Activated T-cell treated with anti-CD3 and anti-CD28 coated beads, Interleukin-2, amount 50 U/mL, for 4 hours (primary cell): ENCODE data around the gene OOSP3. TPM values are rescaled to one million over a fixed set of nuclear protein-coding genes. Genes with fewer than 3 reads are reported as not detected.
"Not testable (repeated sequence)": the region's sequence is repeated elsewhere in the genome, so short reads cannot be mapped to it uniquely, and the experiment has no call there.

ENCODE experiments used
- ATAC-seq, 2 donors: fragments of 200-7000 bp; cut with Tn5 transposase; one replicate each; pipeline ENCODE4 v1.10.0; 2021
- DNase-seq: peaks from one replicate; pipeline ENCODE4 v3.0.0-alpha.2; 2020
- H3K27me3 Mint-ChIP-seq: one replicate; pipeline ENCODE4 v1.8.0; 2021; ENCODE audit warnings: low read depth, mixed read lengths
- H3K36me3 Mint-ChIP-seq: one replicate; pipeline ENCODE4 v1.8.0; 2022; ENCODE audit warnings: mixed read lengths; ENCODE audit not compliant: insufficient read depth
- H3K4me1 Mint-ChIP-seq: one replicate; pipeline ENCODE4 v1.8.0; 2021; ENCODE audit warnings: low read depth, mixed read lengths
- H3K4me3 Mint-ChIP-seq: one replicate; pipeline ENCODE4 v1.8.0; 2021; ENCODE audit warnings: mild to moderate bottlenecking, moderate library complexity, mixed read lengths
- H3K9me3 Mint-ChIP-seq: one replicate; pipeline ENCODE4 v1.8.0; 2021; ENCODE audit warnings: mixed read lengths
- total RNA-seq, 3 donors: library from RNA; stranded (reverse); gene quantifications; one replicate each; pipeline ENCODE4 v1.2.1, GENCODE V29; 2021

Gene OOSP3
- not detected for total RNA-seq

DNA sequence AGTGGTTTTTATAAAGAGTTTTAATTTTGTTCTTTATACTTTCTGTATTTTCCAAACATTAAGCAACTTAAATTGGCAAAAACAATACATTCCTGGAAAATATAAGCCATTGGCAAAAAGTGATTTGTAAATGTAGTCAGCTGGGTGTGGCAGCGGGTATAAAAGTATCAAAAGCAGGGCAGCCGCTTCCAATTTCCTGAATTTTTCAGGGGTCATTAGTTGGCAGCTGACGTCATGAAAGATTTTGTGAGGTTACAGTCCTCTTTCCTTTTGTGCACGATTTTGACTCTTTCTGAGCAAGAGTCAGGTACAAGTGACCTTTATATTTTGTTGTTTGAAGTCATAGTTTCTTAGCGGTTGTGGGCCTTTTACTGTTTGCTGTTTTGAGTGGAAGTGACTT is at the start of gene OOSP3:
TSS of gene OOSP3 (plus strand) at position 208 of the 400 bp plus-strand sequence. CDS start at position 235, 27 bp downstream.
- Mint-ChIP-seq H3K9me3 (no peaks in the 10 kb centered on the region), H3K27me3 (peaks cover 13% of the 10 kb centered on the region), H3K4me1 (no peaks in the 10 kb centered on the region), H3K36me3 (no peaks in the 10 kb centered on the region), H3K4me3 (no peak within 1 kb of the TSS)
- no peak for ATAC-seq
- DNase-seq: no peak

GRCh38 chr11:59829358-59829757 is 49.2 kb upstream of the OOSP3 start:
- no peak for DNase-seq
- H3K36me3 Mint-ChIP-seq: no peaks in the 10 kb centered on the region
- H3K27me3 Mint-ChIP-seq: peaks cover 1% of the 10 kb centered on the region
- no peaks in the 10 kb centered on the region for H3K4me1 Mint-ChIP-seq
- ATAC-seq: no peak
- no peaks in the 10 kb centered on the region for H3K9me3 Mint-ChIP-seq
- H3K4me3 Mint-ChIP-seq: no peak overlapping the region

DNA sequence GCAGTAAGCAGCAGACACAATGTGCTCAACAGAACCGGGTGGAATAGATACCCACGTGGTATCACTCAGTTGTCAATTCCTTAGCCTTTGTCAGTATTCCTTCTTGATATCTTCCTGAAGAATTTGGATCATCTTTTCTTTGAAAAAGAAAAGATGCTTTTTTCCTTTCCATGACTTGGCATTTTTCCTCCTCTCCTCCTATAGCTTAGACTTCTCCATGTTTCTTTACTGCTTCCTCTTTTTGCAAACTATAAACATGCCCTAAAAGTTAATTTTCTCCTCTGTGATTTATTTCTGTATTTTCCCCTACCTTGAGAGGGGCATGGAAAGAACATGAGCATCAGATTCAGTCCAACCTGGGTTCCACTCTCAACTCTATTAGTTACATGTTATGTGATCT is 45.0 kb upstream of the OOSP3 start:
- Mint-ChIP-seq H3K4me1 (no peaks in the 10 kb centered on the region), H3K36me3 (no peaks in the 10 kb centered on the region), H3K9me3 (no peaks in the 10 kb centered on the region), H3K27me3 (peaks cover 5% of the 10 kb centered on the region), H3K4me3 (no peak overlapping the region)
- no peak for DNase-seq
- no peak for ATAC-seq

DNA sequence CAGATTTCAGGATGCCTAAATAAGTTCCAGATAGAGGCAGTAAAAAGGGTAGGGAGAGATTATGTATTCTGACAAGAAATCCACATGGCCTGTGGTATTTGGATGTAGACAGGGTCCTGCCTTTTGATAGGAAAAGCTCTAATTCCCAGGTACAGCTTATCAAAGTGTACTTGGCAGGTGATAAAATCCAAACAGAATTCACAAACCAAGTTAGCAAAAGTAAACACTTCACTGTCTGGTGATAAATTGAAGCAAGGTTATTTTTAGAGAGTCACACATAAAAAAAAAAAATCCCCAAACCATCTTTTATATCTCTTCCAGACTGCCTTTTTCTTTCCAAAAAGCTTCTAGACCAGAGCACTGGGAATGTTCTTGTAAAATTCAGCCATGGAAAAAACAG is 39.0 kb upstream of the OOSP3 start:
- Mint-ChIP-seq H3K36me3 (no peaks in the 10 kb centered on the region), H3K4me1 (no peaks in the 10 kb centered on the region), H3K4me3 (no peak overlapping the region), H3K27me3 (peaks cover 14% of the 10 kb centered on the region), H3K9me3 (no peaks in the 10 kb centered on the region)
- ATAC-seq (no peak), DNase-seq (no peak)

GRCh38 chr11:59841514-59841913 is 37.1 kb upstream of the OOSP3 start:
- no peaks in the 10 kb centered on the region for H3K4me1 Mint-ChIP-seq
- ATAC-seq: no peak
- no peaks in the 10 kb centered on the region for H3K9me3 Mint-ChIP-seq
- DNase-seq: no peak
- no peaks in the 10 kb centered on the region for H3K36me3 Mint-ChIP-seq
- H3K4me3 Mint-ChIP-seq: no peak overlapping the region
- peaks cover 11% of the 10 kb centered on the region for H3K27me3 Mint-ChIP-seq

- peaks cover 11% of the 10 kb centered on the region for H3K27me3 Mint-ChIP-seq
- no peak overlapping the region for H3K4me3 Mint-ChIP-seq
- no peak for DNase-seq
- no peak for ATAC-seq
- no peaks in the 10 kb centered on the region for H3K4me1 Mint-ChIP-seq
- no peaks in the 10 kb centered on the region for H3K9me3 Mint-ChIP-seq
- H3K36me3 Mint-ChIP-seq: no peaks in the 10 kb centered on the region
Observed at GRCh38 chr11:59842316-59842715, 36.3 kb upstream of the OOSP3 start.

DNA sequence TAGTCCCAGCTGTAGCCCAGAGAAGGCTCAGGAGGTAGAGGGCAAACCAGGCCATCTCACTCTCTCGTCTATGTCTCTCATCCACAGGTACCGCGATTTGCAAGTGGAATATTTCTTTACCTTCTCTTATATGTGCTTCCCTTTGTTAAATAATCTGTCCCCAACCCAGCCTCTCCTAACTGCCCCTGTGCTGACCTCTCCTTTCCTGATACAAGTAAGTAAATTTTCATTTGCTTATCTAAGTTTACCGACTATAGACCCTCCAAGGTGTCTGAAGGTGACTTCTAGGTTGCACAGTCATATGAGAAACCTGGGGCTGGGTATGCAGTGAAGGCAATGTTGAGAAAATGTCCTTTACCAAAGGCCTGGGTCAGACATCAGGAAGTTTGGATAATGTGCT is 33.2 kb upstream of the OOSP3 start, which contains the start of gene CBLIF:
TSS of gene CBLIF (minus strand) at position 101 of the 400 bp plus-strand sequence. CDS start at position 55, 46 bp downstream.
- Mint-ChIP-seq H3K36me3 (no peaks in the 10 kb centered on the region), H3K9me3 (no peaks in the 10 kb centered on the region), H3K27me3 (peaks cover 11% of the 10 kb centered on the region), H3K4me3 (no peak within 1 kb of the TSS), H3K4me1 (no peaks in the 10 kb centered on the region)
- no peak for ATAC-seq
- no peak for DNase-seq

DNA sequence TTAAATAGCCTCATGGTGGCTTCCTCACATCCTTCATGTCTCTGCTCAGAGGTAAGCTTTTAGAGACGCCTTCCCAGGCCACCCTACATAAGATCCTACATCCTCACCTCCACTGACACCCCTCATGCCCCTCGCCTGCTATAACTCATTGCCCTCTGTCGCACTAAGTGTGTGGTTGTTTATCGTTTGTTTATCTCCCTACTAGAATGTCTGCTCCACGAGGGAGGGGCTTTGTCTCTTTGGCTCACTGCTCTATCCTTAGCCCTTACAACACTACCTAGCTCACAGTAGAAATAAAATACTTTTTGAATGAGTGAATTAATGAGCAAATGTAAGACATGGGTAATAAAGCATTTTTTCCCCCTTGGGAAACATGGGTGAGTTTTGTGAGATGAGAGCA is 32.0 kb upstream of the OOSP3 start:
- Mint-ChIP-seq H3K27me3 (peaks cover 16% of the 10 kb centered on the region), H3K36me3 (no peaks in the 10 kb centered on the region), H3K9me3 (no peaks in the 10 kb centered on the region), H3K4me1 (no peaks in the 10 kb centered on the region), H3K4me3 (no peak overlapping the region)
- DNase-seq (no peak), ATAC-seq (no peak)

DNA sequence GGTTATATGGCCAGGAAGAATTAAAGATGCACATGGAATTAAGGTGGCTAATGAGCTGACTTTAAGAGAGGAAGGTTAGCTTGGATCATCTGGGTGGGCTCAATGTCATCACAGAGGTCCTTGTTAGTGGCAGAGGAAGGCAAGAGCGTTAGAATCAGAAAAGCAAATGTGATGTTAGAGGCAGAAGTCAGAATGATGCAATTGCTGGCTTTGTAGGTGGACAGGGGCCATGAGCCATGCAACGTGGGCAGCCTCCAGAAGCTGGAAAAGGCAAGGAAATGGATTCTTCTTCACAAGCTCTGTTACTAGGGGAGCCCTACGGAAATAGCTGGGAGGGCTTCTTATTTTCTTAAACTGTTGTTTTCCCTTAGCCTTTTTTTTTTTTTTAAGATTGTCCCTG is 31.0 kb upstream of the OOSP3 start:
- no peak for ATAC-seq
- Mint-ChIP-seq H3K4me3 (no peak overlapping the region), H3K36me3 (no peaks in the 10 kb centered on the region), H3K27me3 (peaks cover 11% of the 10 kb centered on the region), H3K4me1 (no peaks in the 10 kb centered on the region), H3K9me3 (no peaks in the 10 kb centered on the region)
- DNase-seq: no peak

- not testable (repeated sequence) for H3K4me3 Mint-ChIP-seq, H3K4me1 Mint-ChIP-seq, ATAC-seq, H3K36me3 Mint-ChIP-seq, DNase-seq, H3K27me3 Mint-ChIP-seq, H3K9me3 Mint-ChIP-seq
Observed at GRCh38 chr11:59848439-59848838, 30.1 kb upstream of the OOSP3 start.

DNA sequence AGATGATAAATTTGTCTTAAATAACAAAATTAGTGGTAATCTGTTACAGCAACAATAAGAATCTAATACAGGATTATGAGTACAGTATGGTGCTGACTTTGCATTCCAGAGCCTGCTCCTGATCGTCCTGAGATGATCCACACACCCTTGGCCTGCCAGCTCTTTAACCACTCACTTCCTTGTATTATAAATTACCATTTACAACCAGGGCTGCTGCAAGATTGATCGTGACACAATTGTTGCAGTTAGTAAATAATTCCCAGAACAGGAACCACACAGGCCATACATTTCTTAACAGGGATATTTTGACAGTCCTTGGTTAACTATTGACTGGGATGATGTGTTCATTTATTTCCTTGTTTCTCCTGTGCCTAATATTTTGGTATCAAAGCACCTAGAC is 29.5 kb upstream of the OOSP3 start:
- peaks cover 9% of the 10 kb centered on the region for H3K27me3 Mint-ChIP-seq
- H3K36me3 Mint-ChIP-seq: no peaks in the 10 kb centered on the region
- no peaks in the 10 kb centered on the region for H3K4me1 Mint-ChIP-seq
- no peak overlapping the region for H3K4me3 Mint-ChIP-seq
- ATAC-seq (no peak), DNase-seq (no peak)
- H3K9me3 Mint-ChIP-seq: no peaks in the 10 kb centered on the region

DNA sequence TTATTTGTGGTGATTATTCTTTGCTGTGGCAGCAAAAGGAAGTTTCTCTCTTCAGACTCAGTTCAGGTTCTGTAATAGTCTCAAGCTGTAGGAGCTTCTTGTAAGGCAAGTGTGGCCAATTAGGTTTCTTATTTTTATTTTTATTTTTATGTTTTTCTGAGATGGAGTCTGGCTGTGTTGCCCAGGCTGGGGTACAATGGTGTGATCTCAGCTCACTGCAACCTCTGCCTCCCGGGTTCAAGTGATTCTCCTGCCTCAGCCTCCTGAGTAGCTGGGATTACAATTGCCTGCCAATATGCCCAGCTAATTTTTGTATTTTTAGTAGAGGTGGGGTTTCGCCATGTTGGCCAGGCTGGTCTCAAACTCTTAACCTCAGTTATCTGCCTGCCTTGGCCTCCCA is 29.0 kb upstream of the OOSP3 start:
- not testable (repeated sequence) for H3K4me3 Mint-ChIP-seq, H3K36me3 Mint-ChIP-seq, ATAC-seq, DNase-seq, H3K9me3 Mint-ChIP-seq, H3K4me1 Mint-ChIP-seq
- H3K27me3 Mint-ChIP-seq: peaks cover 12% of the 10 kb centered on the region

DNA sequence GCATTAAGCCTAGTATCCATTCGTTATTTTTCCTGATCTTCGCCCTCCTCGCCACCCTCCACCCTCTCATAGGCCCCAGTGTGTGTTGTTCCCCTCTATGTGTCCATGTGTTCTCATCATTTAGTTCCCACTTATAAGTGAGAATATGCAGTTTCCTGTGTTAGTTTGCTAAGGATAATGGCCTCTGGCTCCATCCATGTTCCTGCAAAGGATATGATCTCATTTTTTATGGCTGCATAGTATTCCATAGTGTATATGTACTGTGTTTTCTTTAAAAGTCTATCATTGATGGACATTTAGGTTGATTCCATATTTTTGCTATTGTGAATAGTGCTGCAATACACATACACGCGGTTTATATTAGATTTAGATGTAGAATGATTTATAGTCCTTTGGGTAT is 27.2 kb upstream of the OOSP3 start:
- H3K9me3 Mint-ChIP-seq: not testable (repeated sequence)

GRCh38 chr11:59854871-59855270 is 23.7 kb upstream of the OOSP3 start:
- Mint-ChIP-seq H3K36me3 (no peaks in the 10 kb centered on the region), H3K27me3 (peaks cover 13% of the 10 kb centered on the region), H3K9me3 (no peaks in the 10 kb centered on the region), H3K4me1 (peaks cover 25% of the 10 kb centered on the region), H3K4me3 (no peak overlapping the region)
- ATAC-seq (no peak), DNase-seq (no peak)

More for the DNA sequence above, 27.2 kb upstream of the OOSP3 start:
- not testable (repeated sequence) for H3K4me3 Mint-ChIP-seq, ATAC-seq, H3K36me3 Mint-ChIP-seq, H3K4me1 Mint-ChIP-seq, DNase-seq
- H3K27me3 Mint-ChIP-seq: peaks cover 14% of the 10 kb centered on the region

GRCh38 chr11:59857439-59858434 is 20.8 kb upstream of the OOSP3 start:
- ATAC-seq (peak; percentile 79 to 81), DNase-seq (no peak)
- H3K9me3 Mint-ChIP-seq: no peaks in the 10 kb centered on the region
- peaks cover 25% of the 10 kb centered on the region for H3K4me1 Mint-ChIP-seq
- H3K27me3 Mint-ChIP-seq: peaks cover 8% of the 10 kb centered on the region
- H3K4me3 Mint-ChIP-seq: no peak overlapping the region
- no peaks in the 10 kb centered on the region for H3K36me3 Mint-ChIP-seq
